GM12875 (cell line): ENCODE results near the gene BSG.
"Not testable (repeated sequence)": the region's sequence is repeated elsewhere in the genome, so short reads cannot be mapped to it uniquely, and the experiment has no call there.

Experiments used
- H3K4me3 ChIP-seq: one replicate; pipeline ENCODE4 v1.5.1; 2011; ENCODE audit warnings: low read depth, low read length, control low read depth
- CTCF ChIP-seq: IDR thresholded peaks from 2 replicates; pipeline ENCODE4 v1.5.1; 2011; ENCODE audit warnings: low read depth, mild to moderate bottlenecking, control low read depth, inconsistent platforms, low read length, moderate library complexity, borderline replicate concordance; ENCODE audit not compliant: insufficient read depth

Gene BSG

DNA sequence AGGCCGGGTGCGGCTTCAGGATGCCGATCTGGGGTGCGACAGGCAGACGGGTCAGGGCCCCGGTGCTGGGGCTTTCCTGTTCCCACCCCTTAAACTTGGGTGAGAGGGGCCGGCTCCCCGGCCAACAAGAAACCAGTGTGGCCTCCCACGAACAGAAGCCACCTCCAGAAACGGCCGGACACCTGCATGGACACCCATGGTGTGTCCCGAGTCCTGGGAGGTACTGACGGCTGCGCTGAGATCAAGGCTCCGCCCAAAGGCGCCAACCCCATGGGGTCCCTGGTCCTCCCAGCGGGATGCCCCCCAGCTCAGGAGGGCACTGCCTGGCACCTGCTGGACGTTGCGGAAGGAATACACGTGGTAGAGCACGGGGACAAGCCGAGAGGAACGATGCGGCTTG lies 49.4 kb downstream of the BSG start:
- no peak for TF ChIP-seq CTCF

DNA sequence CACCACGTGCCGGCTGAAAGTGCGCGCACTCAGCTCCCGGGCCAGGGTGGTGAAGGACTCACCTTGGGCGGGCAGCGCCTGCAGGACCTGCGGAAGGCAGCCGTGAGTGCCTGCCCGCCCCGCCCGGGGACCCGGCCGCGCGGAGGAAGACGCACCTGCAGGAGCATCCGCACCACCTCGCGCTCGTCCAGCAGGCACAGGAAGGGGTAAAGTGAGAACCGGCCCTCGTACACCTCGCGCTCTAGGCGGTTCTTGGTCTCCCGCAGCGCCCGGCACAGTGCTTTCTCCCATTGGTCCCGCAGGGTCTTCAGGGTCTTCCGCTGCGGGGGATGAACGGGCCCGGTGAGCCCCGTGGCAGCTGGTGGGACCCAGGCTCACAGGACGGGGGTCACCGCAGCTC lies 50.3 kb downstream of the BSG start:
- TF ChIP-seq CTCF: no peak

More for the DNA sequence above, 49.4 kb downstream of the BSG start:
- H3K4me3 ChIP-seq: no peak overlapping the region

DNA sequence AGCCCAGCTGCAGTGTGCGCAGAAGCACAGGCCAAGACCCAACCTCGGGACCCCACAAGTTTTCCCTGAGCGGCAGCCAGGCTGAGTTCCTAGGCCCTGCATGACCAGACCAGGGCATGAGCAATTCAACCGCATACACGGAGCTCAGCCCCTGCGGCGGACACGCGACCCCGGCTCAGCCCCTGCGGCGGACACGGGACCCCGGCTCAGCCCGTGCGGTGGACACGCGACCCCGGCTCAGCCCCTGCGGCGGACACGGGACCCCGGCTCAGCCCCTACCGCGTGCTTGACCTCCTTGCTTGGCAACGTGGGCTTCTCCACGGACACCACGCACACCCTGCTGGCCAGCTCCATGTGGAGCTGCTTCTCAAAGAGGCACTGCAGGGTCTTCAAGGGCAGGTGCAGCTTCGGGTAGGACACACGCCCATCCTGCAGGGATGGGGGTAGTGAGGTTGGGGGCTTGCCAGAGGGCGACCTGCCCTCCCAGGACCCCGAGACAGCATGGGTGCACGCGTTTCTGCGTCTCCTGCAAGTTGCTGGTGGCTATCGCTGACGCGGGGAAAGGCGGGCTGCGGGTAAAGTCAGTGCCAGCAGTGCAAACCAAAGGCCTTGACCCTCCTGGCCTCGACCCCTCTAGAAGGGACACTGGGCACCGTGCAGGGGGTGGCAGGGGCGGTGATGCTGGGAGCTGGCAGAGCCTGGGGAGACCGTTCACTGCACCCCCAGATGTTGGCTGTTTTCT lies 51.0 kb downstream of the BSG start:
- H3K4me3 ChIP-seq: no peak overlapping the region
- no peak for TF ChIP-seq CTCF

More for the DNA sequence above, 50.3 kb downstream of the BSG start:
- H3K4me3 ChIP-seq: no peak overlapping the region

DNA sequence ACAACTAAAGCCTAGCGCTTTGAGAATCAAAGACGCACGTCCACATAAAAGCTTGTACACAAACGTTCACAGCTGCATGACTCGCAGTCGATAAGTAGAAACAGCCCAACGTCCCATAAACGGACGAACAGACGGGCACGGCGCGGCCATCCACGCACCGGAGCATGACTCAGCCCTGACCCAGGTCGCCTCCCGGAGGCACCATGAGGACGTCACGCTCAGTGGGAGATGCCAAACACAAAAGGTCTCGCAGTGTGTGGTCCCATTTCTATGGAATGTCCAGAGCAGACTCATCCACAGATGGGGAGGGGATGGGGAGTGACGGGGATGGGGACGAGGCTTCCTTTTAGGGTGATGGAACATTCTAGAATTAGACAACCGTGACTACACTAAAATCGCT lies 51.6 kb downstream of the BSG start:
- H3K4me3 ChIP-seq: no peak overlapping the region
- no peak for TF ChIP-seq CTCF

GRCh38 chr19:624433-625109 lies 52.2 kb downstream of the BSG start:
- H3K4me3 ChIP-seq: no peak overlapping the region
- no peak for TF ChIP-seq CTCF

DNA sequence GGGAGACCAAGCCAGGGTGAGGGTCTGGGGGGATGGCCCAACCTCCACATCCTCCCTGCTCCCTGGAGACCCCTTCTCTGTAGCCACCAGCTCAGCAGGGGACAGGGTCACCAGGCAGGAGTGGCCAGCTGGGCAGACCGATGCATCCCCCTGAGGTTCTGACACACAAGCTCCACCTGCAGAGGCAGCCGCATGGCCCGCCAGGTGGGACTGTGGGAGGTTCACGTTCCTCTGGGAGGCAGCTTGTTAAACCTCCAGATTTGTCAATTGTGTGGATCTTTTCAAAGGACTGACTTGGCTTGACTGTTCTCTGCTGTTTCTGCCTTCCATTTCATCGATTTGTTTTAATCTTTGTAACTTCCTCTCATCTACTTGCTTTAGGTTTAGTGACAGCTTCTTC lies 52.9 kb downstream of the BSG start:
- no peak for TF ChIP-seq CTCF
- H3K4me3 ChIP-seq: no peak overlapping the region

GRCh38 chr19:626566-626965 lies 54.2 kb downstream of the BSG start:
- H3K4me3 ChIP-seq: not testable (repeated sequence)
